PC-9 (cell line): Measurements from ENCODE around the gene IFT122. TPM values are rescaled to one million over a fixed set of nuclear protein-coding genes. Genes with fewer than 3 reads are reported as not detected.

Source experiments
- BruUV-seq: library from RNA; stranded (reverse); fragments of 400-500 nt; replicated peaks from 2 replicates; lab custom pipeline; 2021; lab: Mats Ljungman, UMichigan
- CTCF ChIA-PET: fragments of 300-600 bp; sonication (Branson Sonifier 250); formaldehyde crosslinking; loops from one replicate; lab custom pipeline; 2022; ENCODE audit warnings: antibody characterized with exemption; lab: Charles Lee
- POLR2A ChIA-PET: fragments of 300-600 bp; sonication (Branson Sonifier 250); formaldehyde crosslinking; loops from one replicate; lab custom pipeline; 2022; ENCODE audit warnings: antibody characterized with exemption; ENCODE audit not compliant: unreplicated experiment; lab: Charles Lee
- DNase-seq, 2 experiments: peaks; one replicate each; pipeline versions ENCODE4 v3.0.0 to v3.0.0-alpha.2; 2015 to 2022; ENCODE audit warnings: mixed read lengths in 1 of 2
- H2AFZ ChIP-seq: fragments of 200-600 bp; sonication (generic); 2 replicates; pipeline ENCODE4 v1.8.1; 2017; ENCODE audit warnings: antibody characterized with exemption
- H3F3A ChIP-seq: fragments of 200-600 bp; sonication (generic); 2 replicates; pipeline ENCODE4 v1.8.1; 2017; ENCODE audit warnings: antibody characterized with exemption, mild to moderate bottlenecking, low read depth; ENCODE audit not compliant: insufficient read depth
- H3K27ac ChIP-seq: fragments of 200-600 bp; sonication (generic); 2 replicates; pipeline ENCODE4 v1.6.1; 2016; ENCODE audit warnings: mixed run types
- H3K27me3 ChIP-seq: fragments of 200-600 bp; sonication (generic); 2 replicates; pipeline ENCODE4 v1.6.1; 2016; ENCODE audit warnings: low read depth, mixed run types; ENCODE audit not compliant: insufficient read depth
- H3K36me3 ChIP-seq: fragments of 200-600 bp; sonication (generic); 2 replicates; pipeline ENCODE4 v1.6.1; 2016; ENCODE audit warnings: low read depth, mixed run types
- H3K4me1 ChIP-seq: fragments of 200-600 bp; sonication (generic); replicated peaks from 2 replicates; pipeline ENCODE4 v1.6.1; 2016; ENCODE audit warnings: mixed run types; ENCODE audit not compliant: insufficient read depth
- H3K4me2 ChIP-seq: fragments of 200-600 bp; sonication (generic); 2 replicates; pipeline ENCODE4 v1.6.1; 2017; ENCODE audit warnings: mixed run types
- H3K4me3 ChIP-seq: fragments of 200-600 bp; sonication (generic); 2 replicates; pipeline ENCODE4 v1.6.1; 2016; ENCODE audit warnings: mixed run types
- H3K79me2 ChIP-seq: fragments of 200-600 bp; sonication (generic); 2 replicates; pipeline ENCODE4 v1.6.1; 2017; ENCODE audit warnings: low read depth, mixed run types
- H3K9me2 ChIP-seq: fragments of 200-600 bp; sonication (generic); 2 replicates; pipeline ENCODE4 v1.8.1; 2017; ENCODE audit warnings: mild to moderate bottlenecking; ENCODE audit not compliant: insufficient read depth
- H3K9me3 ChIP-seq: fragments of 200-600 bp; sonication (generic); 2 replicates; pipeline ENCODE4 v1.8.1; 2016; ENCODE audit warnings: low read depth; ENCODE audit not compliant: insufficient read depth
- H4K20me1 ChIP-seq: fragments of 200-600 bp; sonication (generic); 2 replicates; pipeline ENCODE4 v1.8.1; 2017; ENCODE audit not compliant: insufficient read depth
- EZH2 ChIP-seq: fragments of 200-600 bp; sonication (generic); IDR thresholded peaks from 2 replicates; pipeline ENCODE4 v1.8.0; 2017; ENCODE audit warnings: antibody characterized with exemption, low read depth
- intact Hi-C: fragments of 100-400 bp; cut with micrococcal nuclease; formaldehyde crosslinking; loops from one replicate; pipeline ENCODE4 v1.10.0; 2022; ENCODE audit not compliant: unreplicated experiment
- total RNA-seq: library from RNA; stranded (reverse); gene quantifications from 2 replicates; pipeline ENCODE4 v1.2.3, GENCODE V29; 2021
- TF ChIP-seq, protein P1 (sequence below): fragments of 200-600 bp; sonication (generic); conservative IDR thresholded peaks from 2 replicates; pipeline ENCODE4 v1.6.1; 2017; ENCODE audit warnings: mixed run types, antibody characterized with exemption, mild to moderate bottlenecking, moderate library complexity

The IFT122 gene
- total RNA-seq, 1 experiment from 2014 or later = 55.6 TPM

DNA sequence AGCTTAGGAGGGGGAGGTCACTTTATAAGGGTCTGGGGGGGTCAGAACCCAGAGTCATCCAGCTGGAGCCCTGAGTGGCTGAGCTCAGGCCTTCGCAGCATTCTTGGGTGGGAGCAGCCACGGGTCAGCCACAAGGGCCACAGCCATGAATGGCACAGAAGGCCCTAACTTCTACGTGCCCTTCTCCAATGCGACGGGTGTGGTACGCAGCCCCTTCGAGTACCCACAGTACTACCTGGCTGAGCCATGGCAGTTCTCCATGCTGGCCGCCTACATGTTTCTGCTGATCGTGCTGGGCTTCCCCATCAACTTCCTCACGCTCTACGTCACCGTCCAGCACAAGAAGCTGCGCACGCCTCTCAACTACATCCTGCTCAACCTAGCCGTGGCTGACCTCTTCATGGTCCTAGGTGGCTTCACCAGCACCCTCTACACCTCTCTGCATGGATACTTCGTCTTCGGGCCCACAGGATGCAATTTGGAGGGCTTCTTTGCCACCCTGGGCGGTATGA lies 88.6 kb downstream of the IFT122 start, which contains the start of gene RHO:
Gene RHO, plus strand, starts transcription at position 51 of the 512 bp plus-strand sequence. Its CDS starts 95 bp downstream, at position 146.
- Histone ChIP-seq H3K4me1 (0 out of 2 replicates have a peak, but pooled peaks cover 5% of the 10 kb centered on the region), H3K4me3 (no peak within 1 kb of the TSS), H3K27ac (no peak within 1 kb of the TSS), H3K79me2 (no peaks in the 10 kb centered on the region), H3F3A (no peaks in the 10 kb centered on the region), H3K9me2 (no peaks in the 10 kb centered on the region), H3K4me2 (no peak within 1 kb of the TSS), H4K20me1 (no peaks in the 10 kb centered on the region), H3K27me3 (no peaks in the 10 kb centered on the region), H3K36me3 (no peaks in the 10 kb centered on the region), H2AFZ (no peak within 1 kb of the TSS), H3K9me3 (no peaks in the 10 kb centered on the region)
- CTCF ChIA-PET = interaction anchor here (0.6 kb wide), 1 partner anchor 13 kb away, joined by 3 read pairs; no protein-coding TSS in a partner anchor
- POLR2A ChIA-PET = no interaction called here
- TF ChIP-seq, protein P1, sequence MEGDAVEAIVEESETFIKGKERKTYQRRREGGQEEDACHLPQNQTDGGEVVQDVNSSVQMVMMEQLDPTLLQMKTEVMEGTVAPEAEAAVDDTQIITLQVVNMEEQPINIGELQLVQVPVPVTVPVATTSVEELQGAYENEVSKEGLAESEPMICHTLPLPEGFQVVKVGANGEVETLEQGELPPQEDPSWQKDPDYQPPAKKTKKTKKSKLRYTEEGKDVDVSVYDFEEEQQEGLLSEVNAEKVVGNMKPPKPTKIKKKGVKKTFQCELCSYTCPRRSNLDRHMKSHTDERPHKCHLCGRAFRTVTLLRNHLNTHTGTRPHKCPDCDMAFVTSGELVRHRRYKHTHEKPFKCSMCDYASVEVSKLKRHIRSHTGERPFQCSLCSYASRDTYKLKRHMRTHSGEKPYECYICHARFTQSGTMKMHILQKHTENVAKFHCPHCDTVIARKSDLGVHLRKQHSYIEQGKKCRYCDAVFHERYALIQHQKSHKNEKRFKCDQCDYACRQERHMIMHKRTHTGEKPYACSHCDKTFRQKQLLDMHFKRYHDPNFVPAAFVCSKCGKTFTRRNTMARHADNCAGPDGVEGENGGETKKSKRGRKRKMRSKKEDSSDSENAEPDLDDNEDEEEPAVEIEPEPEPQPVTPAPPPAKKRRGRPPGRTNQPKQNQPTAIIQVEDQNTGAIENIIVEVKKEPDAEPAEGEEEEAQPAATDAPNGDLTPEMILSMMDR = no peak
- TF ChIP-seq EZH2 = no peak
- intact Hi-C loops = no loop called here
- BruUV-seq = no TSS peak
- DNase-seq = no peak

DNA sequence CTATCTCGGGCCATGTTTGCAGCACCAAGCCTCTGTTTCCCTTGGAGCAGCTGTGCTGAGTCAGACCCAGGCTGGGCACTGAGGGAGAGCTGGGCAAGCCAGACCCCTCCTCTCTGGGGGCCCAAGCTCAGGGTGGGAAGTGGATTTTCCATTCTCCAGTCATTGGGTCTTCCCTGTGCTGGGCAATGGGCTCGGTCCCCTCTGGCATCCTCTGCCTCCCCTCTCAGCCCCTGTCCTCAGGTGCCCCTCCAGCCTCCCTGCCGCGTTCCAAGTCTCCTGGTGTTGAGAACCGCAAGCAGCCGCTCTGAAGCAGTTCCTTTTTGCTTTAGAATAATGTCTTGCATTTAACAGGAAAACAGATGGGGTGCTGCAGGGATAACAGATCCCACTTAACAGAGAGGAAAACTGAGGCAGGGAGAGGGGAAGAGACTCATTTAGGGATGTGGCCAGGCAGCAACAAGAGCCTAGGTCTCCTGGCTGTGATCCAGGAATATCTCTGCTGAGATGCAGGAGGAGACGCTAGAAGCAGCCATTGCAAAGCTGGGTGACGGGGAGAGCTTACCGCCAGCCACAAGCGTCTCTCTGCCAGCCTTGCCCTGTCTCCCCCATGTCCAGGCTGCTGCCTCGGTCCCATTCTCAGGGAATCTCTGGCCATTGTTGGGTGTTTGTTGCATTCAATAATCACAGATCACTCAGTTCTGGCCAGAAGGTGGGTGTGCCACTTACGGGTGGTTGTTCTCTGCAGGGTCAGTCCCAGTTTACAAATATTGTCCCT lies 89.6 kb downstream of the IFT122 start:
- no peaks in the 10 kb centered on the region for H4K20me1 ChIP-seq
- H3K9me2 ChIP-seq = no peaks in the 10 kb centered on the region
- CTCF ChIA-PET = no interaction called here
- no TSS peak for BruUV-seq
- no peaks in the 10 kb centered on the region for H3K27me3 ChIP-seq
- no peak for TF ChIP-seq EZH2
- TF ChIP-seq, protein P1 = no peak
- H3K27ac ChIP-seq = no peak overlapping the region
- H3K79me2 ChIP-seq = no peaks in the 10 kb centered on the region
- H2AFZ ChIP-seq = no peak overlapping the region
- peaks cover 4% of the 10 kb centered on the region; the same call in 1 of the 2 replicates for H3F3A ChIP-seq
- DNase-seq = no peak
- intact Hi-C loops = no loop called here
- H3K4me2 ChIP-seq = no peak overlapping the region
- H3K4me3 ChIP-seq = no peak overlapping the region
- no peaks in the 10 kb centered on the region for H3K36me3 ChIP-seq
- H3K4me1 ChIP-seq = peaks cover 11% of the 10 kb centered on the region
- no peaks in the 10 kb centered on the region for H3K9me3 ChIP-seq
- POLR2A ChIA-PET = no interaction called here

DNA sequence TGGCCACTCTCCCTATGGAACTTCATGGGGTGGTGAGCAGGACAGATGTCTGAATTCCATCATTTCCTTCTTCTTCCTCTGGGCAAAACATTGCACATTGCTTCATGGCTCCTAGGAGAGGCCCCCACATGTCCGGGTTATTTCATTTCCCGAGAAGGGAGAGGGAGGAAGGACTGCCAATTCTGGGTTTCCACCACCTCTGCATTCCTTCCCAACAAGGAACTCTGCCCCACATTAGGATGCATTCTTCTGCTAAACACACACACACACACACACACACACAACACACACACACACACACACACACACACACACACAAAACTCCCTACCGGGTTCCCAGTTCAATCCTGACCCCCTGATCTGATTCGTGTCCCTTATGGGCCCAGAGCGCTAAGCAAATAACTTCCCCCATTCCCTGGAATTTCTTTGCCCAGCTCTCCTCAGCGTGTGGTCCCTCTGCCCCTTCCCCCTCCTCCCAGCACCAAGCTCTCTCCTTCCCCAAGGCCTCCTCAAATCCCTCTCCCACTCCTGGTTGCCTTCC lies 90.3 kb downstream of the IFT122 start:
- H3F3A ChIP-seq = peaks cover 11% of the 10 kb centered on the region
- H3K4me1 ChIP-seq = peaks cover 18% of the 10 kb centered on the region
- no peaks in the 10 kb centered on the region for H3K79me2 ChIP-seq
- H2AFZ ChIP-seq = no peak overlapping the region
- no peak overlapping the region for H3K4me2 ChIP-seq
- H3K9me3 ChIP-seq = no peaks in the 10 kb centered on the region
- H3K36me3 ChIP-seq = no peaks in the 10 kb centered on the region
- TF ChIP-seq EZH2 = no peak
- TF ChIP-seq, protein P1 = no peak
- no peaks in the 10 kb centered on the region for H3K9me2 ChIP-seq
- intact Hi-C loops = no loop called here
- H3K27ac ChIP-seq = no peak overlapping the region
- BruUV-seq = no TSS peak
- H3K27me3 ChIP-seq = no peaks in the 10 kb centered on the region
- no peak for DNase-seq
- H4K20me1 ChIP-seq = no peaks in the 10 kb centered on the region
- CTCF ChIA-PET = no interaction called here
- no peak overlapping the region for H3K4me3 ChIP-seq
- POLR2A ChIA-PET = no interaction called here
